ENCODE results near the gene NADSYN1.

NADSYN1 gene

DNA sequence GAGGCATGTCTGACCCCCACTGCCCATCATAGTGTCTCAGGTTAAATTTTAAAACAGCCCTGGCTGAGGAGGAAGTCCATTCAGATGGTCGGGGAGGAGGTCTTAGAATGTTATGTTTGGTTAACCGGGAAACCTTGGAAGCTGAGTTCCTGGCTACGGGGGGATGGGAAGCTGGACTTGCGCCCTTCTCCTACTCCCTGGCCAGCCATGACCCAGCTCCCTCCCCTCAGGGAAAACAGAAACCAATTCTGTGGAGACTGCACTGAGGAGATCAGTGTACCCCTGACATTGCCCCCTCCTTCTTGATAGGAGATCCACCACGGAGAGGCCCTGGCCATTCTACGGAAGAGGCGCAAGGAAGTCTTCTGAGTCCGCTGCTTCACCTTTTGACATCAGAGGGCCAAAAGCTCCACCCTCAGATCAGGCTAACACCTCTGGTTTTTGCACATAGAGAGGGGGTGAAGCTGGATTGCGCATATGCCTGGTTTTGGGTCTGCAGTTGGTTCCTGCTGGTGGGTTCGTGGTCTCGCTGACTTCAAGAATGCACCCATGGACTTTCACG is 92.5 kb downstream of the NADSYN1 start:
- Mint-ChIP-seq H3K9me3 (peaks cover 13% of the 10 kb centered on the region), H3K27me3 (peaks cover 62% of the 10 kb centered on the region), H3K4me1 (peaks cover 13% of the 10 kb centered on the region), H3K27ac (no peak overlapping the region), H3K36me3 (peaks cover 14% of the 10 kb centered on the region), H3K4me3 (no peak overlapping the region)
- ATAC-seq = no peak

DNA sequence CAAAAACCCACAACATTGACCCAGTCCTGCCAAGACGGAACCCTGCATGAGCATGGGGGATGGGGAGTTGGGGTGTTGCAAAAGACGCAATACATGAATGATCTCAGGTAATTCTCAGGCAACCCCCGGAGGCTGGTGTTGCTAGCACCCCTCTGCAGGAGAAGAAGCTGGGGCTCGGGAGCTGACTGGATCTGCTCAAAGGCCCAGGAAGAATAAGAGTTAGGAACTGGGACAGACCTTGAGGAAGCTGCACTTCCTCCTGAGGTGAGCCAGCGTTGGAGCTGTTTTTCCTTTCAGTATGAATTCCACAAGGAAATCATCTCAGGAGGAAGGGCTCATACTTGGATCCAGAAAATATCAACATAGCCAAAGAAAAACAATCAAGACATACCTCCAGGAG is 95.1 kb downstream of the NADSYN1 start, which contains the start of gene KRTAP5-9:
KRTAP5-9 (plus strand) TSS at position 301 of the 400 bp plus-strand sequence. CDS start 238 bp downstream, outside the sequence.
- Mint-ChIP-seq H3K27me3 (peaks cover 40% of the 10 kb centered on the region), H3K4me1 (peaks cover 17% of the 10 kb centered on the region), H3K27ac (no peak within 1 kb of the TSS), H3K4me3 (no peak within 1 kb of the TSS), H3K9me3 (peaks cover 7% of the 10 kb centered on the region), H3K36me3 (peaks cover 8% of the 10 kb centered on the region)
- no peak for ATAC-seq

DNA sequence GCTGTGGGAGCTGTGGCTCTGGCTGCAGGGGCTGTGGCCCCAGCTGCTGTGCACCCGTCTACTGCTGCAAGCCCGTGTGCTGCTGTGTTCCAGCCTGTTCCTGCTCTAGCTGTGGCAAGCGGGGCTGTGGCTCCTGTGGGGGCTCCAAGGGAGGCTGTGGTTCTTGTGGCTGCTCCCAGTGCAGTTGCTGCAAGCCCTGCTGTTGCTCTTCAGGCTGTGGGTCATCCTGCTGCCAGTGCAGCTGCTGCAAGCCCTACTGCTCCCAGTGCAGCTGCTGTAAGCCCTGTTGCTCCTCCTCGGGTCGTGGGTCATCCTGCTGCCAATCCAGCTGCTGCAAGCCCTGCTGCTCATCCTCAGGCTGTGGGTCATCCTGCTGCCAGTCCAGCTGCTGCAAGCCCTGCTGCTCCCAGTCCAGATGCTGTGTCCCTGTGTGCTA is 95.7 kb downstream of the NADSYN1 start:
- H3K27ac Mint-ChIP-seq = no peak overlapping the region
- peaks cover 7% of the 10 kb centered on the region for H3K9me3 Mint-ChIP-seq
- no peak for ATAC-seq
- H3K27me3 Mint-ChIP-seq = peaks cover 39% of the 10 kb centered on the region
- no peak overlapping the region for H3K4me3 Mint-ChIP-seq
- H3K36me3 Mint-ChIP-seq = peaks cover 8% of the 10 kb centered on the region
- peaks cover 11% of the 10 kb centered on the region for H3K4me1 Mint-ChIP-seq
